Esophagus squamous epithelium (tissue), 5 donors: ENCODE data around the gene CEP135. TPM values are rescaled to one million over a fixed set of nuclear protein-coding genes. Genes with fewer than 3 reads are reported as not detected.

Source experiments
- DNase-seq: peaks from one replicate; lab custom pipeline; 2025; lab: John Stamatoyannopoulos, UW
- H3K27ac ChIP-seq, 4 donors: fragments of 200-600 bp; sonication (generic); one replicate each; pipeline ENCODE4 v1.5.1; 2016 to 2019; ENCODE audit warnings: mild to moderate bottlenecking in 1 of 4
- H3K27me3 ChIP-seq, 4 donors: fragments of 200-600 bp; sonication (generic); 1 replicate in 3 of 4; 2 replicates in 1 of 4; pipeline versions ENCODE4 v1.5.1 to v1.6.0; 2017 to 2021; ENCODE audit warnings: antibody characterized with exemption in 1 of 4
- H3K36me3 ChIP-seq, 3 donors: fragments of 200-600 bp; sonication (generic); one replicate each; pipeline ENCODE4 v1.5.1; 2016 to 2019
- H3K4me1 ChIP-seq, 3 donors: fragments of 200-600 bp; sonication (generic); one replicate each; pipeline ENCODE4 v1.5.1; 2017 to 2019
- H3K4me3 ChIP-seq, 4 donors: fragments of 200-600 bp; sonication (generic); 1 replicate in 3 of 4; 2 replicates in 1 of 4; pipeline ENCODE4 v1.5.1; 2016 to 2019; ENCODE audit warnings: mild to moderate bottlenecking in 2 of 4, moderate library complexity in 1 of 4
- H3K9me3 ChIP-seq, 3 donors: fragments of 200-600 bp; sonication (generic); one replicate each; pipeline ENCODE4 v1.5.1; 2016 to 2019
- POLR2A ChIP-seq, 4 donors: fragments of 450-650 bp; IDR thresholded peaks; one replicate each; pipeline ENCODE4 v1.6.1; 2017; ENCODE audit warnings: antibody characterized with exemption in 4 of 4, mild to moderate bottlenecking in 4 of 4, moderate library complexity in 3 of 4
- WGBS, 2 donors: methylation state at CpG; one replicate each; pipeline ENCODE4 v1.1.5; 2018; 5-methylcytosine and 5-hydroxymethylcytosine counted together
- intact Hi-C: fragments of 100-400 bp; cut with DNase I; formaldehyde crosslinking; loops from one replicate; pipeline ENCODE4 v1.15.0; 2022
- total RNA-seq, 4 donors: library from RNA; depleted of rRNA; stranded (reverse); fragments of >200 nt; gene quantifications; one replicate each; pipeline ENCODE4 v1.1.0, GENCODE V29; 2016
- TF ChIP-seq, protein P1 (sequence below), 6 experiments: fragments of 450-650 bp in 4 of 6; fragments of 200-600 bp in 2 of 6; sonication (generic) in 2 of 6; IDR thresholded peaks; one replicate each; pipeline ENCODE4 v1.5.1; 2016 to 2019; ENCODE audit warnings: antibody characterized with exemption in 6 of 6, mild to moderate bottlenecking in 4 of 6, moderate library complexity in 4 of 6
- donor health status: DM: yes; HTN: yes; CAD: no.

CEP135 gene
- total RNA-seq, 4 donors from 2014 or later, result 2.3 to 8.4 (median 5.2) TPM

DNA sequence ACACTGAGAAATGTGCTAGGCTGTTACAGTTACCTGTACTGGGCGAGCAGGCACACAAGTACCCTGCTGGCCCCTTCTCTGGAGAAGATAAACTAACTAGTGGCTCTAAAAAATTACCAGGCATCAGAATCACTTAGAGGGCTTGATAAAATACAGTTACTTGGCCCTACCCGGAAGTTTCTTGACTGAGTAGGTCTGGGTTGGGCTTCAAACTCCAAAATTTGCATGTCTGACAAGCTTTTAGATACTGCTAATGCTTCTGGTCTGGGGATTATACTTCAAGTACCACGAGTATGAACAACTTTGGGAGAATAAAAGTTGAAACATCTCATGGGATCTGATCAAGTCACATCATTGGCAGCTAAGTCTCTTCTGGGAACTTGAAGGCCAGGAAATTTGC lies 30.8 kb downstream of the CEP135 start:
- 73 to 81% methylated on average over 3 of the region's 3 CpGs for WGBS, 2 donors
- Histone ChIP-seq H3K27ac (no peak overlapping the region), H3K4me1 (no peaks in the 10 kb centered on the region), H3K27me3 (no peaks in the 10 kb centered on the region), H3K9me3 (no peaks in the 10 kb centered on the region), H3K36me3 (peaks cover 0 to 62% (median 0%) of the 10 kb centered on the region in 3 donors), H3K4me3 (no peak overlapping the region)
- intact Hi-C loops, result no loop called here
- DNase-seq, result no peak
- no peak for TF ChIP-seq POLR2A (IDR thresholded peaks at IDR 0.05)
- TF ChIP-seq, protein P1, sequence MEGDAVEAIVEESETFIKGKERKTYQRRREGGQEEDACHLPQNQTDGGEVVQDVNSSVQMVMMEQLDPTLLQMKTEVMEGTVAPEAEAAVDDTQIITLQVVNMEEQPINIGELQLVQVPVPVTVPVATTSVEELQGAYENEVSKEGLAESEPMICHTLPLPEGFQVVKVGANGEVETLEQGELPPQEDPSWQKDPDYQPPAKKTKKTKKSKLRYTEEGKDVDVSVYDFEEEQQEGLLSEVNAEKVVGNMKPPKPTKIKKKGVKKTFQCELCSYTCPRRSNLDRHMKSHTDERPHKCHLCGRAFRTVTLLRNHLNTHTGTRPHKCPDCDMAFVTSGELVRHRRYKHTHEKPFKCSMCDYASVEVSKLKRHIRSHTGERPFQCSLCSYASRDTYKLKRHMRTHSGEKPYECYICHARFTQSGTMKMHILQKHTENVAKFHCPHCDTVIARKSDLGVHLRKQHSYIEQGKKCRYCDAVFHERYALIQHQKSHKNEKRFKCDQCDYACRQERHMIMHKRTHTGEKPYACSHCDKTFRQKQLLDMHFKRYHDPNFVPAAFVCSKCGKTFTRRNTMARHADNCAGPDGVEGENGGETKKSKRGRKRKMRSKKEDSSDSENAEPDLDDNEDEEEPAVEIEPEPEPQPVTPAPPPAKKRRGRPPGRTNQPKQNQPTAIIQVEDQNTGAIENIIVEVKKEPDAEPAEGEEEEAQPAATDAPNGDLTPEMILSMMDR (IDR thresholded peaks at IDR 0.05), result no peak

DNA sequence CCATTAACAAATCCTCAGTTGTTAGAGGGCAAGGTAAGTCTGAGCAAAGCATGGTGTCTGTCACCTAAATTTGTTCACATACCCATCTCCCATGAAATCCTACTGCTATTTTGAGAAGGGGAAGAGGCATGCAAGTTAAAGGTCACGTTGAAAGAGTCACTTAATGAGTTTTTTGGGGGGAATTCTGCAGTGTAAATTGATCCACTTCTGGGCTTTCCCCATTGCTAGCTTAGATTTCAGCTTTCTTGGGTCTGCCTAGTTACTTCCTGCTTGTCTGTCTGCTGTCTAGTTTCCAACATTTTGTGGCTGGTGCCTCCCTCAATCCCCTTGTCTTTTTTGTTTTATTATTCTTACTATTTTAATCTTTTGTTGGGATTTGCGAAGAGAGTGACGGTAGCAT lies 32.0 kb downstream of the CEP135 start:
- DNase-seq, result no peak
- intact Hi-C loops, result no loop called here
- Histone ChIP-seq H3K9me3 (no peaks in the 10 kb centered on the region), H3K4me1 (no peaks in the 10 kb centered on the region), H3K27me3 (no peaks in the 10 kb centered on the region), H3K27ac (no peak overlapping the region), H3K4me3 (no peak overlapping the region), H3K36me3 (peaks cover 0 to 65% (median 3%) of the 10 kb centered on the region in 3 donors)
- WGBS, 2 donors, result 76 to 80% methylated on average over 3 of the region's 3 CpGs
- no peak for TF ChIP-seq POLR2A (IDR thresholded peaks at IDR 0.05)
- TF ChIP-seq, protein P1 (IDR thresholded peaks at IDR 0.05), result no peak

DNA sequence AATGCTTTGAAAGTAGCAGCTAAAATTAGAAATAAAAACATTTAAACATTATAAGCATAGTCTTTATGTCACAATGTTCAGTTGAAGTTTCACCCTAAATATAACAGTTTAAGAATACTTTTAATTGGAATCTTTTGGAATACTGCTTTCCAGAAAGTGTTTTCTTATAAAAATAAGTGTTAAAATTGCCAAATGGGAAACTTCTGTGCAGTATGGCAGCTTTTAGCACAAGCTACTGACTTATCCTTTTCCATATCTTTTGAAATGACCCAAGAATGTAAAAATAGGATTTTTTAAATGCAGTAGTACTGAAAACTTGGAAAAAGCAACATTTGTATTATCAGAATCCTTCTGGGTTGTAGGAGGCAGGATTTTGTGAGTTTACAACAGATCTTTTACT lies 34.2 kb downstream of the CEP135 start:
- H3K36me3 ChIP-seq, result peaks cover 0 to 61% (median 4%) of the 10 kb centered on the region in 3 donors
- H3K27ac ChIP-seq, result no peak overlapping the region
- intact Hi-C loops, result no loop called here
- no peak overlapping the region for H3K4me3 ChIP-seq
- no peaks in the 10 kb centered on the region for H3K27me3 ChIP-seq
- TF ChIP-seq, protein P1 (IDR thresholded peaks at IDR 0.05), result no peak
- no peak for TF ChIP-seq POLR2A (IDR thresholded peaks at IDR 0.05)
- H3K4me1 ChIP-seq, result no peaks in the 10 kb centered on the region
- no peaks in the 10 kb centered on the region for H3K9me3 ChIP-seq
- no peak for DNase-seq

DNA sequence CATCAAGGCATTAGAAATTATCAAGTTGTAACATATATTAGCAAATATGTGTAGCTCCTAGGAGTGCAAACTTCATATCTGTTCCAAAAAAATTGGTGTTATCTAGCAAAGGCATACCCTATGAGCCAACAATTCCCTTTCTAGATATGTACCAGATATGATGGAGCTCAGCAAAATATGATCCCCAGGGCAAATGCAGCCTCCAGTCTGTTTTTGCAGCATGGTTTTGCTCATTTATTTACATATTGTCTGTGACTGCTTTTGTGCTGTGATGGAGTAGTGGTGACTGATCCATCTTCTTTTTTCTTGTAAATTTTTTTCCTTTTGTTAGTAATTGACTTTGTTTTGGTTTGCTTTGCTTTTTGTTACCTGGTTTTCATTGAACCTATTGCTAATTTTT lies 41.0 kb downstream of the CEP135 start:
- Histone ChIP-seq H3K27me3 (no peaks in the 10 kb centered on the region), H3K27ac (no peak overlapping the region), H3K4me1 (no peaks in the 10 kb centered on the region), H3K4me3 (no peak overlapping the region), H3K9me3 (no peaks in the 10 kb centered on the region), H3K36me3 (peaks cover 0 to 43% (median 4%) of the 10 kb centered on the region in 3 donors)
- intact Hi-C loops, result no loop called here
- no peak for TF ChIP-seq POLR2A (IDR thresholded peaks at IDR 0.05)
- TF ChIP-seq, protein P1 (IDR thresholded peaks at IDR 0.05), result no peak
- no peak for DNase-seq

DNA sequence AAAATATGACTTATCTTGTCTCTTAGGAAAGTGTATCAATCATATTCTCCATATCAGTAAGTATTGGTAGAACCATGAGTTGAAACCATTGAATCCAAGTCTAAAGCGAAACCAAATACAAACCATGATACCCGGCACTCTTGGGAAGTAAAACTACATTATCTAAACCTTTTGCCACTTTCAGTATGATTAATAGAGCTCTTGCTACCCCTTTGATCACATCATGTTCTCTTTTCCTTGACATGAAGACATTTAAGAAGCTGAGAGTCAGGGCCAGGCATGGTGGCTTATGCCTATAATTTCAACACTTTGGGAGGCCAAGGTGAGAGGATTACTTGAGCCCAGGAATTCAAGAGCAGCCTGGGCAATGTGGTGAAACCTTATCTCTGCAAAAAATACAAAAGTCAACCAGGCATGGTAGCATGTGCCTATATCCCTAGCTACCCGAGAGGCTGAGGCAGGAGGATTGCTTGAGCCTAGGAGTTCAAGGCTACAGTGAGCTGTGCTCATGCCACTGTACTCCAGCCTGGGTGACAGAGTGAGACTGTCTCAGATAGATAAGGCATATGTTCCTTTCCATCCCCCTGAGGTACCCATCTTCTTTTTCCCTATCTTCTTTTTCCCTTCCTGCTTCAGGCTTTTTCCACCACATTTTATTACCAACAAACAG lies 45.4 kb downstream of the CEP135 start:
- Histone ChIP-seq H3K27me3 (no peaks in the 10 kb centered on the region), H3K4me1 (no peaks in the 10 kb centered on the region), H3K27ac (no peak overlapping the region), H3K36me3 (peaks cover 0 to 45% (median 0%) of the 10 kb centered on the region in 3 donors), H3K9me3 (no peaks in the 10 kb centered on the region), H3K4me3 (no peak overlapping the region)
- intact Hi-C loops, result no loop called here
- no peak for DNase-seq
- no peak for TF ChIP-seq POLR2A (IDR thresholded peaks at IDR 0.05)
- TF ChIP-seq, protein P1 (IDR thresholded peaks at IDR 0.05), result no peak
- 82 to 83% methylated on average over 3 of the region's 3 CpGs for WGBS, 2 donors
